Measurements from ENCODE around the gene CCR5.

Gene CCR5

DNA sequence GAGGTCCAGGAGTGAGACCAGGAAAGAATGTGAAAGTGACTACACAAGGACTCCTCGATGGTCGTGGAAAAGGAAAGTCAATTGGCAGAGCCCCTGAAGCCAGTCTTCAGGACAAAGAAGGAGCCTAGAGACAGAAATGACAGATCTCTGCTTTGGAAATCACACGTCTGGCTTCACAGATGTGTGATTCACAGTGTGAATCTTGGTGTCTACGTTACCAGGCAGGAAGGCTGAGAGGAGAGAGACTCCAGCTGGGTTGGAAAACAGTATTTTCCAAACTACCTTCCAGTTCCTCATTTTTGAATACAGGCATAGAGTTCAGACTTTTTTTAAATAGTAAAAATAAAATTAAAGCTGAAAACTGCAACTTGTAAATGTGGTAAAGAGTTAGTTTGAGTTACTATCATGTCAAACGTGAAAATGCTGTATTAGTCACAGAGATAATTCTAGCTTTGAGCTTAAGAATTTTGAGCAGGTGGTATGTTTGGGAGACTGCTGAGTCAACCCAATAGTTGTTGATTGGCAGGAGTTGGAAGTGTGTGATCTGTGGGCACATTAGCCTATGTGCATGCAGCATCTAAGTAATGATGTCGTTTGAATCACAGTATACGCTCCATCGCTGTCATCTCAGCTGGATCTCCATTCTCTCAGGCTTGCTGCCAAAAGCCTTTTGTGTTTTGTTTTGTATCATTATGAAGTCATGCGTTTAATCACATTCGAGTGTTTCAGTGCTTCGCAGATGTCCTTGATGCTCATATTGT lies 10.8 kb upstream of the CCR5 start:
- DNase-seq, result peak; percentile 48

DNA sequence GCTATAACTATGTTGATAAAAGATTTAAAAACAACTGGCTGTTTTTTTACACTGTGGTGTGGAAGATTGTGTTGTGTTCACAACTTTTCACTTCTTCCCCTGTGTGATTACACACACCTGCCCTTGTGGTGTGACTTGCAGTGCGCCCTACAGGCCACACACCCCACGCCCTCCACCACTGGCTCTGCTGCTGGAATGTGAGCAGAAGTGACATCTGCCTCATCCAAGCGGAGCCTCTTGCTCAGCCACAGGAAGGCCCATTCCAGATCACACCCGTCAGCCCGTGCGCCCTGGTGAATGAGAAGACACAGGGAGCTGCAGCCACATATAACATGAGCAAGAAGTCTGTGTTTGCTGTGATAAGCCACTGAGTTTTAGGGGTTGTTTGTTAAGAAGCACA lies 9.8 kb upstream of the CCR5 start:
- DNase-seq, result no peak

DNA sequence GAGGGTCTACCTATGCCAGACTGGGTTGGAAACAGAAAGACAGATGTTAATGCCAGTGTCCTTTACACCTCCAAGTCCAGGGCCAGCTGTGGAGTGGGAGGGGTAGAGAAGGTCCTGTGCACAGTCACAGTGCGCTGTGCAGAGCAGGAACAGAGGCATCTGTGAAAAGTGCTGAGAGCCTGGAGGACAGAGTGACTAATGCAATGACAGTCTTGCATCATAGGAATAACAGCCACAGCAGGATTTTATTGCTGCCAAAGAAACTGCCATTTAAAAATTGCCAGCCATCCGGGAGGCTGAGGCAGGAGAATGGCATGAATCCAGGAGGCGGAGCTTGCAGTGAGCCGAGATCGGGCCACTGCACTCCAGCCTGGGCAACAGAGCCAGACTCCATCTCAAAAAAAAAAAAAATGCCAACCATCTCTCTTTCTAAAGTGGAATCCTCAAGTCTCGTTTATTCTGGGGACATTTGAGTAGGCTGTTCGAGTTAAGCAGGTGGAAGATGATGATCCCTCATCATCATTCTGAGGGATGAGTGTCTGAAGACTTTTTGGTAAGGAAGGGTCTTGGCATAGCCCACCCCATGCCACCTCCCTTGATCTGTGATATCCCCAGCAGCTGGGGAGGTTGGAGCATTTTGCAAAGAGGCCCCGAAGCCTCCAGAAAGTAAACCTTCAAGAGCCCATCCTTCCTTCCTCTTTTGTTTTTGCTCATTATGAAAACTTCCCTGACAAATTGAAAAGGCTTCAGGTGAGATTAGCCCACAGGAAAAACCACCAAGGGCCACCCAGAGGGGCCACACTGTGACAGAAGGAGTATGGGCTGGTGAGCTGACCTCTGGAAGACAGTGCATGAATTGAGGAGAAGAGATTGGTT lies 9.1 kb upstream of the CCR5 start:
- no peak for DNase-seq

DNA sequence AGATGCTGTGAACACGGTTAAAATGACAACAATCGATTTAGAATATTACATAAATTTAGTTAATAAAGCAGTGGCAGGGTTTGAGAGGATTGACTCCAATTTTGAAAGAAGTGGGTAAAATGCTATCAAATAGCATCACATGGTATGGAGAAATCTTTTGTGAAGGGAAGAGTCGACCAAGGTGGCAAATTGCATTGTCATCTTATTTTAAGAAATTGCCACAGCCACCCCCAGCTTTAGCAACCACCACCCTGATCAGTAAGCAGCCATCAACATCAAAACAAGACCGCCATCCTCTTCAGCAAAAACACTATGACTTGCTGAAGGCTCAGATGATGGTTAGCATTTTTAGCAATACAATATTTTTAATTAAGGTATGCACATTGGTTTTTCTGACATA lies 5.7 kb upstream of the CCR5 start:
- no peak for DNase-seq

DNA sequence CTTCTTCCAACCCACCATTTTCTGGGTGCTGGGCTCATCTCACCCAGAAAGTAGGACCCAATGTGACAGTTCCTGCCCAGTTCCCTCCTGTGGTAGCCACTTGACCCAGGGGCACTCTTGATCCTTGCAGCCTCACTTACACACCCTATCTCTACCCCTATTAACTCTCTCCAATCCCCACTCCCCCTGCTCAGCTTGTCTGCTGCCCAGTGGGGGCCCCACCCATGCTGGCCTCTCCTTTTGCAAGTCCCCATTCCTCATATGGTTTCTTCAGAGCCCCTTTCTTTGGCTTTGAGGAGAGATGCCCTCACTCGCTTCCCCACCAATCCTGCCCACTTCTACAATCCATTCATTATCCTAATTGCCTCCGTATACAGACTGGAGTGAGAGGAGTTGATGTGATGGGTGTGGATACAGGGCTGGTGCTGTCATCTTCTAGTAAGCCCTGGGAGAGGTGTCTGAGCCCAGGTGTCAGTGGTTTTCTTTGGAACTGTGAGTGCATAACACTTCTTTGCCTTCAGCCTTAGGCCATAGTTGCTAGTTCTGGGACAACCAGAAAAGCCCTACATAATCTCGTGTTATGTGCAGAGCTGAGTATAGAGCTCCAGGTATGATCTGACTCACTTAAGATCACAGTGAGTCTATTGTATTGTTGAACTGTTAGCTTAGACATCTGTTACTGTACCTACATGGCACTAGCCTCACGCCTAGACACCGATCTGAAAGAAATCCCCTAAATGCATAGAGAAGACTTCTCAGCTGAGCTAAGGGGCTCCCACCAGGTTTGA lies 4.8 kb upstream of the CCR5 start:
- no peak for DNase-seq

DNA sequence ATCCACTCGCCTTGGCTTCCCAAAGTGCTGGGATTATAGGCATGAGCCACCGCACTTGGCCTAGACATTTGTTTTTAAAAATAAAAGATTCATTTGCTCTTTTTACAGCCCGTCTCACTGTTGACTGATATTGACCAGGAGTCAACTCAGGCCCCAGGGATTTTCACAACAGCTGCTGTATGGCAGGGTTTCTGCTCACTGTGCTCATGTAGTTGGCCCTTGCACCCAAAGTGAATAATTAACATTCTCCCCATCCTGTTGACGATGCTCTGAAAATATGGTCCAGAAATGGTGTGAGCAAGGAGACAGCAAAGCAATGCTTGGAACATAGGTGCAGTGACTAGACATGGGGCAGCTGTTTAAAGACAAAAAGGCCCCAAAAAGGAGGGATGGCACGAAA lies 2.9 kb upstream of the CCR5 start:
- no peak for DNase-seq

DNA sequence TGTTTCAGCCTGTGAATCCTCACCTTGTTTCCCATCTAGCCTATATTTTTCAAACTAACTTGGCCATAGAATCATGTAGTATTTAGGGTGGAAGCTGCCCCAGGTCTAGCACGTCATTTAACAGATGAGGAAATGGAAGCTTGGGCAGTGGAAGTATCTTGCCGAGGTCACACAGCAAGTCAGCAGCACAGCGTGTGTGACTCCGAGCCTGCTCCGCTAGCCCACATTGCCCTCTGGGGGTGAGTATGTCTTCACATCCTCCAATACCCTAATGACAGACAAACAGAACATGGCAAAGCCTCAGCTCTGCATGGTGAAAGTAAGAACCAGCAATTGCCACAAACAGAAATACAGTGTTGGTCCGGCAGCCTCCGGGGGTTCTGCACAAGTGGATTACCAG lies 2.2 kb upstream of the CCR5 start:
- no peak for DNase-seq

DNA sequence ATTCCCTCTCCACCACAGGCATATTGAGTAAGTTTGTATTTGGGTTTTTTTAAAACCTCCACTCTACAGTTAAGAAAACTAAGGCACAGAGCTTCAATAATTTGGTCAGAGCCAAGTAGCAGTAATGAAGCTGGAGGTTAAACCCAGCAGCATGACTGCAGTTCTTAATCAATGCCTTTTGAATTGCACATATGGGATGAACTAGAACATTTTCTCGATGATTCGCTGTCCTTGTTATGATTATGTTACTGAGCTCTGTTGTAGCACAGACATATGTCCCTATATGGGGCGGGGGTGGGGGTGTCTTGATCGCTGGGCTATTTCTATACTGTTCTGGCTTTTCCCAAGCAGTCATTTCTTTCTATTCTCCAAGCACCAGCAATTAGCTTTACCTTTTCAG lies 1.6 kb upstream of the CCR5 start:
- no peak for DNase-seq

DNA sequence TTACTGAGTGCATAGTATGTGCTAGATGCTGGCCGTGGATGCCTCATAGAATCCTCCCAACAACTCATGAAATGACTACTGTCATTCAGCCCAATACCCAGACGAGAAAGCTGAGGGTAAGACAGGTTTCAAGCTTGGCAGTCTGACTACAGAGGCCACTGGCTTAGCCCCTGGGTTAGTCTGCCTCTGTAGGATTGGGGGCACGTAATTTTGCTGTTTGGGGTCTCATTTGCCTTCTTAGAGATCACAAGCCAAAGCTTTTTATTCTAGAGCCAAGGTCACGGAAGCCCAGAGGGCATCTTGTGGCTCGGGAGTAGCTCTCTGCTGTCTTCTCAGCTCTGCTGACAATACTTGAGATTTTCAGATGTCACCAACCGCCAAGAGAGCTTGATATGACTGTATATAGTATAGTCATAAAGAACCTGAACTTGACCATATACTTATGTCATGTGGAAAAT lies 1.0 kb upstream of the CCR5 start:
- no peak for DNase-seq

DNA sequence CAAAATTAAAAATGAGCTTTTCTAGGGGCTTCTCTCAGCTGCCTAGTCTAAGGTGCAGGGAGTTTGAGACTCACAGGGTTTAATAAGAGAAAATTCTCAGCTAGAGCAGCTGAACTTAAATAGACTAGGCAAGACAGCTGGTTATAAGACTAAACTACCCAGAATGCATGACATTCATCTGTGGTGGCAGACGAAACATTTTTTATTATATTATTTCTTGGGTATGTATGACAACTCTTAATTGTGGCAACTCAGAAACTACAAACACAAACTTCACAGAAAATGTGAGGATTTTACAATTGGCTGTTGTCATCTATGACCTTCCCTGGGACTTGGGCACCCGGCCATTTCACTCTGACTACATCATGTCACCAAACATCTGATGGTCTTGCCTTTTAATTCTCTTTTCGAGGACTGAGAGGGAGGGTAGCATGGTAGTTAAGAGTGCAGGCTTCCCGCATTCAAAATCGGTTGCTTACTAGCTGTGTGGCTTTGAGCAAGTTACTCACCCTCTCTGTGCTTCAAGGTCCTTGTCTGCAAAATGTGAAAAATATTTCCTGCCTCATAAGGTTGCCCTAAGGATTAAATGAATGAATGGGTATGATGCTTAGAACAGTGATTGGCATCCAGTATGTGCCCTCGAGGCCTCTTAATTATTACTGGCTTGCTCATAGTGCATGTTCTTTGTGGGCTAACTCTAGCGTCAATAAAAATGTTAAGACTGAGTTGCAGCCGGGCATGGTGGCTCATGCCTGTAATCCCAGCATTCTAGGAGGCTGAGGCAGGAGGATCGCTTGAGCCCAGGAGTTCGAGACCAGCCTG lies 984 bp downstream of the CCR5 start:
- DNase-seq, result no peak

DNA sequence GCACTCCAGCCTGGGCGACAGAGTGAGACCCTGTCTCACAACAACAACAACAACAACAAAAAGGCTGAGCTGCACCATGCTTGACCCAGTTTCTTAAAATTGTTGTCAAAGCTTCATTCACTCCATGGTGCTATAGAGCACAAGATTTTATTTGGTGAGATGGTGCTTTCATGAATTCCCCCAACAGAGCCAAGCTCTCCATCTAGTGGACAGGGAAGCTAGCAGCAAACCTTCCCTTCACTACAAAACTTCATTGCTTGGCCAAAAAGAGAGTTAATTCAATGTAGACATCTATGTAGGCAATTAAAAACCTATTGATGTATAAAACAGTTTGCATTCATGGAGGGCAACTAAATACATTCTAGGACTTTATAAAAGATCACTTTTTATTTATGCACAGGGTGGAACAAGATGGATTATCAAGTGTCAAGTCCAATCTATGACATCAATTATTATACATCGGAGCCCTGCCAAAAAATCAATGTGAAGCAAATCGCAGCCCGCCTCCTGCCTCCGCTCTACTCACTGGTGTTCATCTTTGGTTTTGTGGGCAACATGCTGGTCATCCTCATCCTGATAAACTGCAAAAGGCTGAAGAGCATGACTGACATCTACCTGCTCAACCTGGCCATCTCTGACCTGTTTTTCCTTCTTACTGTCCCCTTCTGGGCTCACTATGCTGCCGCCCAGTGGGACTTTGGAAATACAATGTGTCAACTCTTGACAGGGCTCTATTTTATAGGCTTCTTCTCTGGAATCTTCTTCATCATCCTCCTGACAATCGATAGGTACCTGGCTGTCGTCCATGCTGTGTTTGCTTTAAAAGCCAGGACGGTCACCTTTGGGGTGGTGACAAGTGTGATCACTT lies 2.0 kb downstream of the CCR5 start:
- no peak for DNase-seq

DNA sequence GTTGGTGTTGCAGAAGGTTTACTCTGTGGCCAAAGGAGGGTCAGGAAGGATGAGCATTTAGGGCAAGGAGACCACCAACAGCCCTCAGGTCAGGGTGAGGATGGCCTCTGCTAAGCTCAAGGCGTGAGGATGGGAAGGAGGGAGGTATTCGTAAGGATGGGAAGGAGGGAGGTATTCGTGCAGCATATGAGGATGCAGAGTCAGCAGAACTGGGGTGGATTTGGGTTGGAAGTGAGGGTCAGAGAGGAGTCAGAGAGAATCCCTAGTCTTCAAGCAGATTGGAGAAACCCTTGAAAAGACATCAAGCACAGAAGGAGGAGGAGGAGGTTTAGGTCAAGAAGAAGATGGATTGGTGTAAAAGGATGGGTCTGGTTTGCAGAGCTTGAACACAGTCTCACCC lies 4.0 kb downstream of the CCR5 start:
- no peak for DNase-seq

DNA sequence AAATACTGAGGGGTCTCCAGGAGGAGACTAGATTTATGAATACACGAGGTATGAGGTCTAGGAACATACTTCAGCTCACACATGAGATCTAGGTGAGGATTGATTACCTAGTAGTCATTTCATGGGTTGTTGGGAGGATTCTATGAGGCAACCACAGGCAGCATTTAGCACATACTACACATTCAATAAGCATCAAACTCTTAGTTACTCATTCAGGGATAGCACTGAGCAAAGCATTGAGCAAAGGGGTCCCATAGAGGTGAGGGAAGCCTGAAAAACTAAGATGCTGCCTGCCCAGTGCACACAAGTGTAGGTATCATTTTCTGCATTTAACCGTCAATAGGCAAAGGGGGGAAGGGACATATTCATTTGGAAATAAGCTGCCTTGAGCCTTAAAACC lies 4.5 kb downstream of the CCR5 start:
- DNase-seq, result no peak

DNA sequence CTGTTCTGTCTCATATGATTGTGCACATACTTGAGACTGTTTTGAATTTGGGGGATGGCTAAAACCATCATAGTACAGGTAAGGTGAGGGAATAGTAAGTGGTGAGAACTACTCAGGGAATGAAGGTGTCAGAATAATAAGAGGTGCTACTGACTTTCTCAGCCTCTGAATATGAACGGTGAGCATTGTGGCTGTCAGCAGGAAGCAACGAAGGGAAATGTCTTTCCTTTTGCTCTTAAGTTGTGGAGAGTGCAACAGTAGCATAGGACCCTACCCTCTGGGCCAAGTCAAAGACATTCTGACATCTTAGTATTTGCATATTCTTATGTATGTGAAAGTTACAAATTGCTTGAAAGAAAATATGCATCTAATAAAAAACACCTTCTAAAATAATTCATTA lies 5.1 kb downstream of the CCR5 start:
- no peak for DNase-seq

DNA sequence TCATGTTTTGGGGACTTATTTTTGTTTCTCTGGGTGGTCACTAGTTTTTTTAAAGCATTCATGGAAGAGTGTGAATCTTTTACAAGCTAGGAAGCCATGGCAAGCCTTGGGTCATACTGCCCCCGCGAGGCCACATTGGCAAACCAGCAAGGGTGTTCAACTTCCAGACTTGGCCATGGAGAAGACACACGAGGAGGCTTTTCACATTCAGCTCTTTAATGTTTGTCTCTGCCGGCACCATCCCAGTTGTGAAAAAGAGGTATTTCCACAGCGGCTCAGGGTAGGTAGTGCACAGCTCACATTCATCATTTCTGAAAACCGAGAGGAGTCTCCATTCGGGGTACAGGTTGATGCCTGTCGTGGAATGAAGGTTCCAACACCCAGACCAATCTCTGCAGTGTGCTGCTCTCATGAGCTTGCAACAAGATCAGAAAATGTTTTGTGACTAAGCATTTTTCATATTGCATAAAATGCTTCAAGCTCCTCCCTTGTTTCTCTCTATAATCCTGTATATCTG lies 7.7 kb downstream of the CCR5 start:
- no peak for DNase-seq

DNA sequence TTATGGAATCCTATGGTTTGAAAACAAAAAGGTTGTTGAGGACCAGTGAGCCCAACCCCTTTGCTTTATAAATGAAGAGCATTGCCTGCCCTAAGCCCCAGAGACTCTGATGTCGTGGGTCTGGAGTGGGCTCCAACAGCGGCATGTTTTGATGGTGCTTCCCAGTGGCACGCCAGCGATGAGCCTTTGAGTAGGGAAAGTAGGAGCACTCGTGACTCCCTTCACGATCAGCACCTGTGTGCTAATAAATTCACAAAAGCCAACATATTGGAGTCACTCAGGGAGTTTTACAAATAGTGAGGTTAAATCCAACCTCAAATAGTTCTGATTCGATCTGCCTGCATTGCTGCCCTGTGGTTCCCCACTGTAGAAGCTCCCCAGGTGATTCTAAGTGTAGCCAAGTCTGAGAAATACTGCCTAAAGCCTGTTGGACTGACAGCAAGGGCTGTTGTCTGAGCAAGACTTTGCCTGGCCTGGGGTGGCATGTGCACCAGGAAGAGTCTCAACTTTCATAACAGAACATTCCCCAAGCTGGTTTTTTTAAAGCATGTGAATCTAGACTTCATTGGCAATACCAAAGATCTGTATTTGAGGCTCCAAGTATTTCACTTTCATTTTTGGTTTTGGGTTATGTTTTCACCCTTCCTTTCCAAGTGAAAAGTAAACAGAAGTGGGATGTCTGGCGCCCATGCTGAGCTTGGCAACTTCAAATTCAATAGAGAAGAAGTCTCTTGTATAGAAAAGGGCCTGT lies 9.9 kb downstream of the CCR5 start:
- DNase-seq, result no peak

DNA sequence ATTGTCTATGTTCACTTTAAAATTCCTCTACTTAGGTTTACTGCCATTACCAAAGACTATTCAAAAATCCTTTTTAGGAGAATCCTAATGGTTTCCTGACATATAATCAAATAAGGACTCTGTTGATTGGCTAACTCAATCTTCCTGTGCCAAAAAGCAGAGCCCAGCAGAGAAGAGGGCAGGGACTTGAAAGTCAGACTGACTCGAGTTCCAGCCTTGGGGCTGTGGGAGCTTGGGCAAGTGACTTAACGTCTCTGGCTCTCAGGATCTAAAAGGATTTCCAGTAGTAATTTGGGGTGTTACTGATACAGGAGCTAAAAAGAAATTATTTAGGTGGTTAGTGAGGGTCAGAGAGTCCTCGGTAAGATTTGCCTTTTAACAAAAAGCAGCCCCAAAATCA lies 10.9 kb downstream of the CCR5 start:
- no peak for DNase-seq

DNA sequence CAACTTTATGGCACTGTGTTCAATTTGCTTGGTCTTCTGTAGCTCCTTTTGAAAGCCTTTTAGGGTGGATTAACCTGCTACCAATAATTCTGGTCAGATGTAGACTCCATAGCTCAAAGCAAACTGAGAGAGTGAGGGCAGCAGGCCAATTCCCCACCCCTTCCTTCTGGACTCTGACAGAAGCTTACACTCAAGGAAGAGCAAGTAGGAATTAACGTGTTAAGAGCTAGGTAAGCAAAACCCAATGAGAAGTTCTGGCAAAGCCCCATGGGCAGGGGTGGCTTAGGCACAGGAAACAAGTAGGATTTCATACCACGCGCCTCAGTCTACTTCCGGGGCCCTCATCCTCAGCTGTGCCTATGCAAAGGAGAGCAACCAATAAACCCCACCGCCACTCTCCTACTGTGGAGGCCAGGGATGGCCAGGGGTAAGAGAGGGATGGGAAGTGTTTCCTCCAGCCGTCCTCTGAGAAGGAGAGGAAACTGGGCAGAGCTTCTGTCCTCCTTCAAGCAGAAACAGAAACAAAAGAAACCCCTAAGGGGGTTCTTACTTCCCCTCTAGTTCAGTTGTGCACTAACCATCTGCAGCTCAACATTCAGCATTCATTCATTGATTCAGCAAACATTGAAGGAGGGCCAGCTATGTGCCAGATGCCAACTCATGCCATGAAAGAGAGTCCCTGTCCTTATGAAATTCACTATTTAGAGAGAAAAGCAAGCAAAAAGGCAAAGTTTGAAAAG lies 12.6 kb downstream of the CCR5 start:
- no peak for DNase-seq

DNA sequence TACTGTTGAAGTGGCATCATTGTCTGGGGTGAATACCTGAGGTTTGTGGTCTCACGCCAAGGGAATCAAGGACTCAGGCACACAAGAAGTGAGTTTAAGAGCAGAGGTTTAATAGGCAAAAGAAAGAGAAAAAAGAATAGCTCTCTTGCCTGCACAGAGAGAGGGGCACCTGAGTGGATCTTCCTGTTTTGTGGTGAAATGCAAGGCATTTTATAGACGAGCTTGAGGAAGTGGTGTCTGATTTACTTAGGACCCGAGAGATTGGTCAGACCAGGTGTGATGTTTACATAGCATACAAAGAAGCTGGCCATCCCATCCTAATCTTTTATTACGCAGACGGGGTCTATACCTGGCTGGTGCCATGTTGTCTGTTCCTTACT lies 13.2 kb downstream of the CCR5 start:
- DNase-seq, result no peak

DNA sequence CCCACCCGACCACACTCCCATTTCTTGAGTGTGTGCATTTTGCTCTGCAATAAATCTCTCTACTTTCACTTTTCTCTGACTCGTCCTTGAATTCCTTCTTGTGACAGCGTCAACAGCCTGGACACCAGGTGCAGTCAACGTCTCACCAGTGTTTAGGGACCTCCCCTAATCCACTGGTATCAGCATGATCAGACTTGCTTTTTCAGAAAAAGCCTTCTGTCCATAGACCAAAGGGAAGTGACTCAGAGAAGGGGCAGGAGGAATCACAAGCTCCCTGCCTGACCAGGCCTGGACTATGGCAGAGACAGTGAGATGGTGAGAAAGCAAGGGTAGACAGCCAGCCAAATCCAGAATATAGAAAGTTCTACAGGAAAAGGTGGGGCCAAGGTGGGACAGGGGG lies 15.5 kb downstream of the CCR5 start:
- DNase-seq, result no peak

All from NCI-H1092 treated with DMSO at 0.1 percent for 48 hours (cell line).